K562 (cell line): ENCODE results near the gene EGFL7. TPM values are rescaled to one million over a fixed set of nuclear protein-coding genes. Genes with fewer than 3 reads are reported as not detected.

Source experiments
- DEAF1 ChIP-seq: fragments of 450-650 bp; formaldehyde crosslinking; IDR thresholded peaks from 2 replicates; pipeline ENCODE4 v1.4.0; 2020; ENCODE audit warnings: mild to moderate bottlenecking, moderate library complexity
- ETV6 ChIP-seq, 3 experiments: fragments of 150-350 bp in 1 of 3; sonication (generic) in 1 of 3; formaldehyde crosslinking in 1 of 3; IDR thresholded peaks; 2 replicates each; pipeline versions ENCODE4 v1.6.1 to v1.8.0; 2014 to 2022; ENCODE audit warnings: borderline replicate concordance in 2 of 3, low read depth in 2 of 3, antibody characterized with exemption in 1 of 3, low read length in 1 of 3, mild to moderate bottlenecking in 1 of 3, missing genetic modification reagents in 1 of 3
- HDGF ChIP-seq: fragments of 450-650 bp; IDR thresholded peaks from 2 replicates; pipeline ENCODE4 v1.6.1; 2016
- HOXB6 ChIP-seq: fragments of 250-450 bp; sonication (Bioruptor Pico); IDR thresholded peaks from 2 replicates; pipeline ENCODE4 v1.5.1; 2022; ENCODE audit warnings: mild to moderate bottlenecking, borderline replicate concordance
- HSF4 ChIP-seq: fragments of 250-450 bp; sonication (Bioruptor Pico); IDR thresholded peaks from 2 replicates; pipeline ENCODE4 v2.1.2; 2022; ENCODE audit warnings: mild to moderate bottlenecking, moderate library complexity, borderline replicate concordance
- MLLT1 ChIP-seq, 2 experiments: fragments of 450-650 bp; IDR thresholded peaks; 2 replicates each; pipeline ENCODE4 v1.6.1; 2016
- NFIX ChIP-seq: fragments of 250-450 bp; sonication (Bioruptor Pico); IDR thresholded peaks from 2 replicates; pipeline ENCODE4 v1.4.0; 2020; ENCODE audit warnings: low read depth, mild to moderate bottlenecking, moderate library complexity
- NFRKB ChIP-seq: fragments of 450-650 bp; IDR thresholded peaks from 2 replicates; pipeline ENCODE4 v1.6.1; 2016; ENCODE audit warnings: low read depth
- PCBP2 ChIP-seq: fragments of 200-400 bp; formaldehyde crosslinking; IDR thresholded peaks from 2 replicates; pipeline ENCODE4 v1.6.1; 2018; ENCODE audit warnings: low read length, low read depth, mild to moderate bottlenecking, moderate library complexity; ENCODE audit not compliant: poor library complexity, severe bottlenecking
- POLR2AphosphoS2 ChIP-seq: IDR thresholded peaks from 2 replicates; pipeline ENCODE4 v1.6.1; 2012; ENCODE audit warnings: low read length, improper control_type of control experiment
- PRMT5 ChIP-seq: sonication (generic); formaldehyde crosslinking; IDR thresholded peaks from 2 replicates; pipeline ENCODE4 v1.5.0; 2020; ENCODE audit warnings: missing genetic modification reagents
- SLC30A9 ChIP-seq: fragments of 250-450 bp; sonication (Bioruptor Pico); IDR thresholded peaks from 2 replicates; pipeline ENCODE4 v1.8.0; 2022; ENCODE audit warnings: mild to moderate bottlenecking, moderate library complexity
- SMAD3 ChIP-seq: fragments of 450-650 bp; formaldehyde crosslinking; conservative IDR thresholded peaks from 2 replicates; pipeline ENCODE4 v1.4.0; 2020; ENCODE audit warnings: mild to moderate bottlenecking
- SMARCE1 ChIP-seq: fragments of 450-650 bp; IDR thresholded peaks from 2 replicates; pipeline ENCODE4 v1.7.1; 2016; ENCODE audit warnings: mild to moderate bottlenecking
- SREBF1 ChIP-seq: fragments of 150-350 bp; IDR thresholded peaks from 2 replicates; pipeline ENCODE4 v1.6.1; 2014; ENCODE audit warnings: antibody characterized with exemption, low read depth, low read length, borderline replicate concordance
- TOE1 ChIP-seq, 2 experiments: fragments of 450-650 bp in 1 of 2; sonication (generic) in 1 of 2; formaldehyde crosslinking in 1 of 2; IDR thresholded peaks; 2 replicates each; pipeline versions ENCODE4 v1.7.1 to v1.8.0; 2016 to 2022; ENCODE audit warnings: borderline replicate concordance in 2 of 2, mild to moderate bottlenecking in 2 of 2, antibody characterized with exemption in 1 of 2, inconsistent platforms in 1 of 2, low read depth in 1 of 2, missing genetic modification reagents in 1 of 2, moderate library complexity in 1 of 2
- ZEB2 ChIP-seq: fragments of 450-650 bp; IDR thresholded peaks from 2 replicates; pipeline ENCODE4 v1.6.1; 2016
- ZNF197 ChIP-seq: fragments of 200-800 bp; sonication (Bioruptor generic); IDR thresholded peaks from 2 replicates; pipeline ENCODE4 v1.6.1; 2016; ENCODE audit warnings: low read depth, missing genetic modification characterization, missing compliant biosample characterization
- ZNF395 ChIP-seq: fragments of 200-800 bp; sonication (Bioruptor generic); IDR thresholded peaks from 2 replicates; pipeline ENCODE4 v1.6.1; 2017; ENCODE audit warnings: missing genetic modification characterization, missing compliant biosample characterization
- ZNF408 ChIP-seq: fragments of 250-450 bp; sonication (Bioruptor Pico); IDR thresholded peaks from 2 replicates; pipeline ENCODE4 v1.4.0; 2020; ENCODE audit warnings: low read depth, mild to moderate bottlenecking, moderate library complexity
- ZNF764 ChIP-seq: fragments of 250-450 bp; sonication (Bioruptor Pico); IDR thresholded peaks from 2 replicates; pipeline ENCODE4 v1.4.0; 2020; ENCODE audit warnings: low read depth, mild to moderate bottlenecking, moderate library complexity
- polyA plus RNA-seq, 8 experiments: library from polyadenylated mRNA; depleted of rRNA in 4 of 8; stranded (reverse) in 5 of 8; unstranded in 3 of 8; fragments of >200 nt; fragmentation: Nextera tagmentation in 2 of 8; fragmentation: Illumina TruSeq in 1 of 8; extraction: Ambion mirVana in 2 of 8; extraction: Trizol in 1 of 8; gene quantifications; 2 replicates each; pipeline versions ENCODE4 v1.2.1 to v1.2.3, GENCODE V29; 2011 to 2014; ENCODE audit warnings: inconsistent platforms in 1 of 8, missing spikeins in 1 of 8
- total RNA-seq, 7 experiments: library from RNA; depleted of rRNA in 6 of 7; stranded (reverse); fragments of >200 nt in 6 of 7; fragmentation: Illumina TruSeq in 2 of 7; extraction: Trizol in 2 of 7; gene quantifications; 2 replicates each; pipeline versions ENCODE4 v1.2.1 to v1.2.3, GENCODE V29; 2011 to 2021; ENCODE audit warnings: low replicate concordance in 1 of 7
- TF ChIP-seq, protein P1 (sequence below): sonication (generic); formaldehyde crosslinking; IDR thresholded peaks from 2 replicates; pipeline ENCODE4 v1.9.0; 2022; ENCODE audit warnings: mild to moderate bottlenecking, missing genetic modification reagents

EGFL7 gene
- total and polyA plus RNA-seq, 9 of the 15 experiments (the other 6 are each of a cell fraction or from before 2014, with no cell fraction given), result 1.5 to 286 (median 55.5) TPM

DNA sequence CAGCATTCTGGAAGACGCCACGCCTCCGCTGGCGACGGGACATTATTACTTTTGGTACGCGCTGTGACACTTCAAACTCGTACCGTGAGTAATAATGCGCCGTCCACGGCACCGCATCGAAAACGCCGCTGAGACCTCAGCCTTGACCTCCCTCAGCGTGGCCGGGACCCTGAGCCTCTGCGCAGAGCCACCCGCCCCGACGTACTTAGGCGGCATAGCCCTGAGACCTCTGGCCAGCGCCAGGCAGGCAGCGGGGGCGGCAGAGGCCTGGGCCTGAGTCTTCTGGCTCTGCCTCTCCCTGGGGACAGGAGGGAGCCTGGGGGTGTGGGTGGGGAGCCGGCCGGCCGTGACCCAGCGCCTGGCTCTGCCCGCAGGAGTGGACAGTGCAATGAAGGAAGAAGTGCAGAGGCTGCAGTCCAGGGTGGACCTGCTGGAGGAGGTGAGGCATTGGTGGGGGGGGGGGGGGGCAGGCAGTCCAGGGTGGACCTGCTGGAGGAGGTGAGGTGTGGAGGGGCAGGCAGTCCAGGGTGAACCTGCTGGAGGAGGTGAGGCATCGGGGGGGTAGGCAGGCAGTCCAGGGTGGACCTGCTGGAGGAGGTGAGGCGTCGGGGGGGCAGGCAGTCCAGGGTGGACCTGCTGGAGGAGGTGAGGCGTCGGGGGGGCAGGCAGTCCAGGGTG lies 8.0 kb downstream of the EGFL7 start (continued):
- TF ChIP-seq MLLT1 (IDR thresholded peaks at IDR 0.05) (0 out of 4 replicates have a peak, but pooled peaks of 1 of the 2 experiments have one; percentile 47), HSF4 (CRISPR knock-in tag) (no peak), HOXB6 (no peak), NFRKB (no peak), ETV6 (IDR thresholded peaks at IDR 0.05; ENCODE audit: borderline replicate concordance in 1 of 2, low read depth in 2 of 2, low read length in 1 of 2) (no peak), ETV6 (CRISPR knock-in tag; IDR thresholded peaks at IDR 0.05; ENCODE audit: borderline replicate concordance) (no peak), SREBF1 (no peak), HDGF (no peak), DEAF1 (CRISPR knock-in tag) (no peak), NFIX (CRISPR knock-in tag) (no peak), TOE1 (IDR thresholded peaks at IDR 0.05; ENCODE audit: borderline replicate concordance) (no peak), TOE1 (CRISPR knock-in tag; IDR thresholded peaks at IDR 0.05; ENCODE audit: borderline replicate concordance, low read depth) (no peak), ZNF408 (CRISPR knock-in tag) (no peak), PCBP2 (no peak), ZNF197 (CRISPR knock-in tag) (no peak), ZNF764 (CRISPR knock-in tag) (no peak), POLR2AphosphoS2 (0 out of 2 replicates have a peak, but pooled peaks have one; percentile 2), ZEB2 (no peak), SMARCE1 (no peak), SMAD3 (no peak), ZNF395 (CRISPR knock-in tag) (no peak), SLC30A9 (CRISPR knock-in tag) (no peak), PRMT5 (CRISPR knock-in tag) (no peak)
- TF ChIP-seq, protein P1, sequence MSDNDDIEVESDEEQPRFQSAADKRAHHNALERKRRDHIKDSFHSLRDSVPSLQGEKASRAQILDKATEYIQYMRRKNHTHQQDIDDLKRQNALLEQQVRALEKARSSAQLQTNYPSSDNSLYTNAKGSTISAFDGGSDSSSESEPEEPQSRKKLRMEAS (CRISPR knock-in tag), result no peak
